GM21786 (cell line): ENCODE measurements around the gene ATP4A.

Experiments used
- ATAC-seq: cut with Tn5 transposase; IDR thresholded peaks from one replicate; pipeline ENCODE4 v1.9.1; 2021; ENCODE audit not compliant: unreplicated experiment

ATP4A gene

DNA sequence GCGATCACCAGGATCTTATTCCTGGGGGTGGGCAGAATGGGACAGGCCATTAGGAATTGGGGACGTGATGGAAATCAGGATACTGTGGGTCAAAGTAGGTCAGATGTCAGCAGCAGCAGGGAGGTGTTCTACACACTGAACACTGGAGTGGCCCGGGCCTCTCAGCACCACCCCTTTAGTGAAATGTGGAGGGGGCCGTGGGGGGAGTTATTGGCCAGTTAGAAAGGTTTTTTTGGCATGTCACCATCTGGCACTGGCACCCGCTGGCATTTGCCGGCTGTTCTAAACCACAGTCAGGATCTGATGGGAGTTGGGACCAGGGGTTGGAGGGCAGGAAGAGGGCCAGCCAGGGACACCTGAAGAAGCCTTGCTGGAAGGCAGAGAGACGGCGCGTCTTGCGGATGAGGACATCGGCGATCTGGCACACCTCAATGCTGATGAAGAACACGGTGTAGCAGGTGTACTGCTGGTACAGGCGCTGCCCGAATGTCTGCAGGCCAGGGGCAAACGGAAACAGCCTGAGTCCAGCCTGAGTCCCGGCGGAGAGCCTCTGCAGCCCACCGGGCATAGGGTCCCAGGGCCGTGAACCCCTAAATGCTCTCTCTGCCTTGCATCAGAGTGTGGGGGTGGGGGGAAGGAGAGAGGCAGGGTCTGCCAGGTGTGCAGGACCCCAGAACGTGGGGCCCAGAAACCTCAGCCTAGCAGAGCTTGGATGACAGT is 12.2 kb downstream of the ATP4A start:
- no peak for ATAC-seq

DNA sequence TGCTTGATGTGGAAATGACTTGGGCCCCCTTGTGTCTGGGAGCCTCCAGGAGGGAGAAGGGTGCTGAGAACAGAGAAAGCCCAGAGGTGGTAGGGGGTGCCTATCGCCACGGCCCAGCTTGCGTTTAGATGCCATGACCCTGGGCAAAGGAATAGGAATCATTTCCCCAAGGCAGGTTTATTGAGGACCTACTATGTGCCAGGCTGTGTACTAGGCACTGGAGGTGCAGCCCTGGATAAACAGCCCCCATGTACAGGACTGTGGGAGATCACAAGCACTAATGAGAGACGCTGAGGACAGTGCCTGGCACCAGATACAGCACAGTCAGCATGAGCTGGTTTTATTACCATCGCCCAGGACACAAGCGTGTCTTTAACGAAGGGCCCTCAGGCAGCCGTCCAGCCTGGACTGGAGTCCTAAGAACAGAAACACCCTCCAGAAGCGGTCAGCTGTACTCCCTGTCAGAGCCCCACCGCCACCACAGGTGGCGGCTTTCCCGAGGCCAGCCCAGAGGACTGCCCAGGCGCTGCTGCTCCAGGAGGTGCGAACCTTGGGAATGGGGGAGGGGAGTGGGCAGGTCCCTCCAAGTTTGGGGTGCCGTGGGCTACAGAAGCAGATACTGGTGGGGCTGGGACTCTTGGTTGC is 13.5 kb downstream of the ATP4A start:
- no peak for ATAC-seq

DNA sequence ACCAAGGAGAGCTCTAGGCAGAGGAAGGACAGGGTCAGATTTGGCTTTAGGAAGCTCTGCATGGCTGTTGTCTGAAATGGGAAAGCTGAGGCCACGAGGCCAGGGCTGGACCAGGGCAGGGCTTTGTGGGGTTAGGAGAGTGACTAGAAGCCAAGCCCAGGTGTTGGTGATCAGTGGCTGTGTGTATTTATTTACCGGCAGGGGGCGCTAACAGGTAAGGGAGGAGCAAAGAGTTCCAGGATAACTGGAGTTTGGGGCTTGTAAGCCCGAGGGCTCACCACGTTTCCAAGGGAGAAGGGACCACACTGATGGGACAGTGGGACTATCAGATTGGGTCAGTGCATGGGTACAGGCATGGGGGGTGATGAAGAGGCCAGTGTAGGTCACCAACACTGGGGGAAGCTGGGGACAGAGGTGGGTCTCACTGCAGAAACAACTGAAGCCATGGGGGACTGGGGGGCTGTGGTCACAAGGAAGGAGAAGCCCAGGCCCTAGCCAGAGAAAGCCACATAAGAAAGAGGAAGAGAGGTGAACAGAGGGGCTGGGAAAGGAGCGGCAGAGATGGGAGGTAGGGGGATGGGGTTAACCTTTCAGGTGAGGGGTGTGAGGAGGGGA is 14.2 kb downstream of the ATP4A start:
- ATAC-seq, result no peak

GRCh38 chr19:35546532-35546931 is 16.9 kb downstream of the ATP4A start:
- ATAC-seq, result no peak

DNA sequence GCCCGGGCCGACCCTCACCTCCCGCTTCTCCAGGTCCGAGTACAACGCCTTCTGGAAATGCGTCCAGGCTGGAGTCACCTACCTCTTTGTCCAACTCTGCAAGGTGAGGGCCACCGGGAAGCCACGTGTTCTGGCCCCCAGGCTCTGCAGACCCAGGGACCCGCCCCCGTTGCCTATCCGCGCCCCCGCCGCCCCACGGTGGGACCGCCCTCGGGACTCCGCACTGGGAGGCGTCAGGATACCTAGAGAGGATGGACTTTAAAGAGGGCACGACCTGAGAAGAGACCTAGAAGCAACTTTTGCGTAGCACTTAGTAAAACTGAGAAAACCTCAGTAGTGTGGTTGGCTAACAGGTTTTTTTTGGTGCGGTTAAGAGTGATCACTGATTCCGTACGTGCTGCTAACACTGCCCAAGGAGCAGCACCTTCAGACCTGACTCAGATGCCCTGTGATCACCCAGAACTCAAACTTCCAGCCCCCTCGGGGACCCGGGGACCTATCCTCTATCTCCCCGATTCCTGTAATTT is 17.5 kb downstream of the ATP4A start:
- ATAC-seq, result peak; percentile 25

- ATAC-seq, result peak; percentile 80
Measured at GRCh38 chr19:35545001-35545854, 18.2 kb downstream of the ATP4A start, which contains the start of gene TMEM147. TSS of gene TMEM147 (plus strand) at chr19:35545626. CDS start at chr19:35545740, 114 bp downstream.

DNA sequence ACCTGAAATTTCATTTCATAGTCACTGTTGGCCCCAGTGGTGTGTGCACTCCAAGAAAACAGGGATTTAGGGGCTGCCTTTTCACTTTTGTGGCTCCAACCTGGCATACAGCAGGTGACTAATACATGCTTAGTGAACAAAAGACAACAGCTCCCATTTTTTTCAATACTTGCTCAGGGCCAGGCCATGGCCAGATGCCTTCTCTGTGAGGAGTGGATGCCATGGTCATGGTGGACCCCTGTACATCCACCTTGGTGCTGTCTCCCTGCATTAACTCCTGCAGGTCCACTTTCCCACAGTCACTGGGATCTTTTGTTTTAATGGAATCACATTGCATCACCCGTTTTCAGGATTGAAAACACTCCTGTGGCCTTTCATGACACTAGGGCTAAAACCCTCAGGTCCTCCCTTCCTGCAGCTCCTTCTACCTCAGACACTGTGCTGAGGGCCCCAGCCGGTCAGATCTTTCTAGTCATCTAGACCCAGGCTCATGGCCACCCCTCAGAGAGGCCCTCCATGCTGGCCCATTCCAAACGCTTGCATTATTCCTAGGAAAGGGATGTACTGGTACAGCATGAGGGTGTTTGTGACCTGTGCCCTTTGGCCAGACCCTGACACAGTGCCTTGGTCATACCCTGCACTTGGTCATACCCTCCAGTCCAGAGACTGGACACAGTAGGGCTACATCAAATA is 19.2 kb downstream of the ATP4A start:
- ATAC-seq, result no peak

DNA sequence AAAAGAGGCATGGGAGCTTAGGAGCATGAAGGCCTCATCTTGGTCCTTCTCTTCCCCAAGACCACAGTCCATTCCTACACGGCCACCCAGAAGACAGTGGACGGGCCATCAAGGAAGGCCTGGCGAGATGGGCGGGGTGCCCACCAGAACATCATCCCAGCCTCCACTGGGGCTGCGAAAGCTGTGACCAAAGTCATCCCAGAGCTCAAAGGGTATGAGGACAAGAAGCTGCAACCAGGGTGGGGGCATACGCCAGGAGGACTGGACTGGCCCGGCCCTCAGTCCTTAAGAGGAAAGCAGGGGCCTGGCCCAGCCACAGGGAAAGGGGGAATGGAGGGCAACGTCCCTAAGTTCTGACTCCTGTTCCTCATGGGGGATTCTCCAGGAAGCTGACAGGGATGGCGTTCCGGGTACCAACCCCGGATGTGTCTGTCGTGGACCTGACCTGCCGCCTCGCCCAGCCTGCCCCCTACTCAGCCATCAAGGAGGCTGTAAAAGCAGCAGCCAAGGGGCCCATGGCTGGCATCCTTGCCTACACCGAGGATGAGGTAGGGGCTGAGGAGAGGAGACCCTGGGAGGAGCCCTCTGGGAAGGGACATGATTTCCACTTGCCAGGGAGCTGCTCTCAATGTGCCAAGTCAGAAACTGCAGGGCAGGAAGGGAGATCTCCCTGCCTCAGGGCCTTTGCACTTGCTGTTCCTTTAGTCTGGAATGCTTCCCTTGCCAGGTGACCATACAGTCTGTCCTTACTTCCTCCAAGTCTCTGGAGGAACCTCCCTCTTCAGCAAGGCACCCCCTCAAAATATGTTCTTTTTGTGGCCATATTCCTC is 20.0 kb downstream of the ATP4A start:
- ATAC-seq, result no peak

GRCh38 chr19:35542209-35542608 is 21.2 kb downstream of the ATP4A start:
- no peak for ATAC-seq

- no peak for ATAC-seq
Measured at GRCh38 chr19:35540356-35540927, 23.0 kb downstream of the ATP4A start.

- no peak for ATAC-seq
Measured at GRCh38 chr19:35539850-35540249, 23.6 kb downstream of the ATP4A start.

DNA sequence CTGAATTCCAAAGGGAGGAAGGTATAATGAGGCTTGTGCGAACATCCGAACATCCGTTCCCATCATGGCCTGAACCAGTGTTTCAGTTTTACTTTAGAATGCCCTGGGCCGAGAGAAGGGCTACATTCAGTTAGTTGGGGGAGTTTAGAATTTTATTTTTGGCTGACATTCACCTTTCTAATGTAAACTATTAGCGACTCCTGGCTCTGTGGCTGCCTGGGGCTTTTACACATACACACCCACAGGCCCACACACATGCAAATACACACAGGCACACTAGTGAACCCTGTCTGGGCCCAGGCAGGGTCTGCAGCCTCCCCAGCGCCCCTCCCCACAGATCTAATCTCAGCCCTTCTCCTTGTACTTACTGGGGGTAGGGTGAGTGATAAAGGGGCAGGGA is 24.1 kb downstream of the ATP4A start:
- ATAC-seq, result no peak

GRCh38 chr19:35534803-35535480 is 28.5 kb downstream of the ATP4A start:
- no peak for ATAC-seq

GRCh38 chr19:35533822-35534392 is 29.6 kb downstream of the ATP4A start:
- no peak for ATAC-seq

DNA sequence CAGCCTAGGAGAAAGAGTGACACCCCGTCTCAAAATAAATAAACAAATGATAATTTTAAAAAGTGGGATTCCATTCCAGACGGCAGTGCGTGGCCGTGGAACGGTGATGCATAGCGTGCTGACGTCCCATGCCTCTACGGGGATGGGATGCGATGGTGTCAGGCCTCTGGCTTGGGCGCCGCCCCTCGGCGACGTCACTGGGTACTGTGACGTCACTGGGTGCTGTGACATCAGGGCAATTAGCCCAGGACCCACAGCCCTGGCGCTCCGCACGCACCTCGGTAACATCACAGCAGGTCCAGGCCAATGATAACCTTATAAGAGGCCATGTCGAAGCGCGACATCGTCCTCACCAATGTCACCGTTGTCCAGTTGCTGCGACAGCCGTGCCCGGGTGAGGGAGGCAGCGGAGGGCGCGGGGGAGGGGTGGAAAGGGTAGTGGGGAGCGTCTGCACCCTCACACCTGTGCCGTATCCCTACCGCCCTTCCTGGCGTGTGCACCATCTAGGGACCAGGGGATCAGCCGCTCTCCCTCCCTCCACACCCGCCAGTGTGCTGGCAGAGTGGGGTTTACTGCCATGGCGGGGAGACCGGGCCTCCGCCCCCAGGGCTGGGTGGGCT is 30.1 kb downstream of the ATP4A start, which contains the start of gene GAPDHS:
TSS of gene GAPDHS (plus strand) at position 256 of the 621 bp plus-strand sequence. CDS start at position 328, 72 bp downstream.
- ATAC-seq, result no peak

- ATAC-seq, result no peak
Measured at GRCh38 chr19:35531291-35531690, 32.2 kb downstream of the ATP4A start.
